Liver (tissue), 3 donors: Measurements from ENCODE around the gene INSR.

Experiments
- EGR1 ChIP-seq, 2 donors: IDR thresholded peaks; 2 replicates each; pipeline ENCODE4 v1.6.1; 2016 to 2018; ENCODE audit warnings: antibody characterized with exemption in 2 of 2, low read depth in 2 of 2
- FOXA1 ChIP-seq: IDR thresholded peaks from 2 replicates; pipeline ENCODE4 v1.6.1; 2016; ENCODE audit warnings: antibody characterized with exemption
- HNF4G ChIP-seq: IDR thresholded peaks from 2 replicates; pipeline ENCODE4 v1.6.1; 2016; ENCODE audit warnings: antibody characterized with exemption
- JUND ChIP-seq, 2 donors: IDR thresholded peaks; 2 replicates each; pipeline ENCODE4 v1.6.1; 2016; ENCODE audit warnings: antibody characterized with exemption in 2 of 2
- NR2F2 ChIP-seq: IDR thresholded peaks from 2 replicates; pipeline ENCODE4 v1.6.1; 2016; ENCODE audit warnings: antibody characterized with exemption
- RAD21 ChIP-seq, 2 donors: IDR thresholded peaks; 2 replicates each; pipeline ENCODE4 v1.6.1; 2016; ENCODE audit warnings: antibody characterized with exemption in 2 of 2, mild to moderate bottlenecking in 2 of 2
- REST ChIP-seq: IDR thresholded peaks from 2 replicates; pipeline ENCODE4 v1.6.1; 2016; ENCODE audit warnings: antibody characterized with exemption, mild to moderate bottlenecking
- TF ChIP-seq, protein P1 (sequence below): fragments of 150-350 bp; IDR thresholded peaks from 2 replicates; pipeline ENCODE4 v1.5.1; 2017; ENCODE audit warnings: improper control_type of control experiment, low read depth, low read length; ENCODE audit not compliant: missing input control
- TF ChIP-seq, protein P2 (sequence below): IDR thresholded peaks from 2 replicates; pipeline ENCODE4 v1.6.1; 2016; ENCODE audit warnings: antibody characterized with exemption
- TF ChIP-seq, protein P3 (sequence below): IDR thresholded peaks from 2 replicates; pipeline ENCODE4 v1.6.1; 2016; ENCODE audit warnings: antibody characterized with exemption
- donor health status: healthy.
- donor health status: healthy.

GRCh38 chr19:7202888-7203287 lies 91.3 kb downstream of the INSR start:
- TF ChIP-seq, protein P1, sequence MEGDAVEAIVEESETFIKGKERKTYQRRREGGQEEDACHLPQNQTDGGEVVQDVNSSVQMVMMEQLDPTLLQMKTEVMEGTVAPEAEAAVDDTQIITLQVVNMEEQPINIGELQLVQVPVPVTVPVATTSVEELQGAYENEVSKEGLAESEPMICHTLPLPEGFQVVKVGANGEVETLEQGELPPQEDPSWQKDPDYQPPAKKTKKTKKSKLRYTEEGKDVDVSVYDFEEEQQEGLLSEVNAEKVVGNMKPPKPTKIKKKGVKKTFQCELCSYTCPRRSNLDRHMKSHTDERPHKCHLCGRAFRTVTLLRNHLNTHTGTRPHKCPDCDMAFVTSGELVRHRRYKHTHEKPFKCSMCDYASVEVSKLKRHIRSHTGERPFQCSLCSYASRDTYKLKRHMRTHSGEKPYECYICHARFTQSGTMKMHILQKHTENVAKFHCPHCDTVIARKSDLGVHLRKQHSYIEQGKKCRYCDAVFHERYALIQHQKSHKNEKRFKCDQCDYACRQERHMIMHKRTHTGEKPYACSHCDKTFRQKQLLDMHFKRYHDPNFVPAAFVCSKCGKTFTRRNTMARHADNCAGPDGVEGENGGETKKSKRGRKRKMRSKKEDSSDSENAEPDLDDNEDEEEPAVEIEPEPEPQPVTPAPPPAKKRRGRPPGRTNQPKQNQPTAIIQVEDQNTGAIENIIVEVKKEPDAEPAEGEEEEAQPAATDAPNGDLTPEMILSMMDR = no peak
- TF ChIP-seq RAD21 (IDR thresholded peaks at IDR 0.05) (peak in 1 of 2 donors; percentile 6), JUND (IDR thresholded peaks at IDR 0.05) (no peak), NR2F2 (no peak), EGR1 (IDR thresholded peaks at IDR 0.05; ENCODE audit: low read depth in 2 of 2) (no peak), HNF4G (no peak), REST (no peak), FOXA1 (no peak)
- TF ChIP-seq, protein P2, sequence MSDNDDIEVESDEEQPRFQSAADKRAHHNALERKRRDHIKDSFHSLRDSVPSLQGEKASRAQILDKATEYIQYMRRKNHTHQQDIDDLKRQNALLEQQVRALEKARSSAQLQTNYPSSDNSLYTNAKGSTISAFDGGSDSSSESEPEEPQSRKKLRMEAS = no peak
- TF ChIP-seq, protein P3, sequence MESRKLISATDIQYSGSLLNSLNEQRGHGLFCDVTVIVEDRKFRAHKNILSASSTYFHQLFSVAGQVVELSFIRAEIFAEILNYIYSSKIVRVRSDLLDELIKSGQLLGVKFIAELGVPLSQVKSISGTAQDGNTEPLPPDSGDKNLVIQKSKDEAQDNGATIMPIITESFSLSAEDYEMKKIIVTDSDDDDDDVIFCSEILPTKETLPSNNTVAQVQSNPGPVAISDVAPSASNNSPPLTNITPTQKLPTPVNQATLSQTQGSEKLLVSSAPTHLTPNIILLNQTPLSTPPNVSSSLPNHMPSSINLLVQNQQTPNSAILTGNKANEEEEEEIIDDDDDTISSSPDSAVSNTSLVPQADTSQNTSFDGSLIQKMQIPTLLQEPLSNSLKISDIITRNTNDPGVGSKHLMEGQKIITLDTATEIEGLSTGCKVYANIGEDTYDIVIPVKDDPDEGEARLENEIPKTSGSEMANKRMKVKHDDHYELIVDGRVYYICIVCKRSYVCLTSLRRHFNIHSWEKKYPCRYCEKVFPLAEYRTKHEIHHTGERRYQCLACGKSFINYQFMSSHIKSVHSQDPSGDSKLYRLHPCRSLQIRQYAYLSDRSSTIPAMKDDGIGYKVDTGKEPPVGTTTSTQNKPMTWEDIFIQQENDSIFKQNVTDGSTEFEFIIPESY = no peak
